IMR-90 (cell line): Measurements from ENCODE around the gene SOX30.
"Not testable (repeated sequence)": the region's sequence is repeated elsewhere in the genome, so short reads cannot be mapped to it uniquely, and the experiment has no call there.

Experiments used
- BHLHE40 ChIP-seq: fragments of 150-350 bp; IDR thresholded peaks from 2 replicates; pipeline ENCODE4 v1.6.1; 2016; ENCODE audit warnings: mild to moderate bottlenecking, low read depth, low read length
- CTCF ChIP-seq: conservative IDR thresholded peaks from 2 replicates; pipeline ENCODE4 v1.5.1; 2012; ENCODE audit warnings: mild to moderate bottlenecking, low read depth, low read length, improper control_type of control experiment
- MAFK ChIP-seq: IDR thresholded peaks from 2 replicates; pipeline ENCODE4 v1.6.1; 2012; ENCODE audit warnings: low read depth, low read length, improper control_type of control experiment
- POLR2A ChIP-seq: IDR thresholded peaks from 2 replicates; pipeline ENCODE4 v1.6.1; 2012; ENCODE audit warnings: mild to moderate bottlenecking, low read depth, low read length
- RAD21 ChIP-seq: IDR thresholded peaks from 2 replicates; pipeline ENCODE4 v1.6.1; 2012; ENCODE audit warnings: low read length, improper control_type of control experiment
- TF ChIP-seq, protein P1 (sequence below): fragments of 150-350 bp; IDR thresholded peaks from 2 replicates; pipeline ENCODE4 v1.6.1; 2017; ENCODE audit warnings: mild to moderate bottlenecking, antibody characterized with exemption, low read length, low read depth

GRCh38 chr5:157674351-157674750 is 22.1 kb upstream of the SOX30 start:
- TF ChIP-seq CTCF, BHLHE40, MAFK, RAD21, POLR2A: not testable (repeated sequence)
- TF ChIP-seq, protein P1, sequence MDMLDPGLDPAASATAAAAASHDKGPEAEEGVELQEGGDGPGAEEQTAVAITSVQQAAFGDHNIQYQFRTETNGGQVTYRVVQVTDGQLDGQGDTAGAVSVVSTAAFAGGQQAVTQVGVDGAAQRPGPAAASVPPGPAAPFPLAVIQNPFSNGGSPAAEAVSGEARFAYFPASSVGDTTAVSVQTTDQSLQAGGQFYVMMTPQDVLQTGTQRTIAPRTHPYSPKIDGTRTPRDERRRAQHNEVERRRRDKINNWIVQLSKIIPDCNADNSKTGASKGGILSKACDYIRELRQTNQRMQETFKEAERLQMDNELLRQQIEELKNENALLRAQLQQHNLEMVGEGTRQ, result not testable (repeated sequence)
